D721Med (cell line): ENCODE data around the gene MAPKAP1.

Experiments
- DNase-seq: peaks from one replicate; pipeline ENCODE4 v3.0.0; 2011; ENCODE audit warnings: low spot score; ENCODE audit not compliant: insufficient read length
- FAIRE-seq: peaks from 2 replicates; lab custom pipeline; 2011; peaks lifted over from hg19 to GRCh38; lab: Jason Lieb, UNC
- TF ChIP-seq, protein P1 (sequence below): IDR thresholded peaks from 2 replicates; pipeline ENCODE4 v1.5.1; 2012; ENCODE audit warnings: mild to moderate bottlenecking, control low read depth; ENCODE audit not compliant: insufficient read depth; ENCODE audit errors: missing control alignments

The MAPKAP1 gene

DNA sequence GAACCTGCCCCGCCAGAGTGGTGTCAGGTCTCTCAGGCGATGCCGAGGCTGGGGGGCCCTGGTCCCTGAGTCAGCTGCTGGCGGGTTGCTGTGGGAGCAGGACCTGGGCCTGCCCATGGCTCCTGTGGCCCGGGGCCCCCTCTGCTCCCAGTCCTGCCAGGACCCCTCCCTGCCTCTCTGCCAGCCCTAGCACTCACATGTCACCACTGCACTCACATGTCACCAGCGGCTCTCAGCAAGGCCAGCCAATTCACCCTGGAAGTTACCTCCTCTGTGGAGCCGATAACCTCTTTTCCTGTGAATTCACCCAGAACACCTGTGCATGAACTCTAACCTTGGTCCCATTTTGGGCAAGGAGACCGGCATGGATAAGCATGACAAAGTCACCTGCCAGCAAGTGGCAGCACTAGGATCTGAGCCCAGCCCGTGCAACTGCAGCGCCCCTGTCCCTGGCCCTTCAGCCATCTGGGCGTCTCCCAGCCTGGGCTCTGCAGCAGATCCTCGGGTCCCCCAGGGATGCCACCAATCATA, 275.2 kb downstream of the MAPKAP1 start:
- TF ChIP-seq, protein P1, sequence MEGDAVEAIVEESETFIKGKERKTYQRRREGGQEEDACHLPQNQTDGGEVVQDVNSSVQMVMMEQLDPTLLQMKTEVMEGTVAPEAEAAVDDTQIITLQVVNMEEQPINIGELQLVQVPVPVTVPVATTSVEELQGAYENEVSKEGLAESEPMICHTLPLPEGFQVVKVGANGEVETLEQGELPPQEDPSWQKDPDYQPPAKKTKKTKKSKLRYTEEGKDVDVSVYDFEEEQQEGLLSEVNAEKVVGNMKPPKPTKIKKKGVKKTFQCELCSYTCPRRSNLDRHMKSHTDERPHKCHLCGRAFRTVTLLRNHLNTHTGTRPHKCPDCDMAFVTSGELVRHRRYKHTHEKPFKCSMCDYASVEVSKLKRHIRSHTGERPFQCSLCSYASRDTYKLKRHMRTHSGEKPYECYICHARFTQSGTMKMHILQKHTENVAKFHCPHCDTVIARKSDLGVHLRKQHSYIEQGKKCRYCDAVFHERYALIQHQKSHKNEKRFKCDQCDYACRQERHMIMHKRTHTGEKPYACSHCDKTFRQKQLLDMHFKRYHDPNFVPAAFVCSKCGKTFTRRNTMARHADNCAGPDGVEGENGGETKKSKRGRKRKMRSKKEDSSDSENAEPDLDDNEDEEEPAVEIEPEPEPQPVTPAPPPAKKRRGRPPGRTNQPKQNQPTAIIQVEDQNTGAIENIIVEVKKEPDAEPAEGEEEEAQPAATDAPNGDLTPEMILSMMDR = no peak
- DNase-seq = no peak
- FAIRE-seq = no peak

DNA sequence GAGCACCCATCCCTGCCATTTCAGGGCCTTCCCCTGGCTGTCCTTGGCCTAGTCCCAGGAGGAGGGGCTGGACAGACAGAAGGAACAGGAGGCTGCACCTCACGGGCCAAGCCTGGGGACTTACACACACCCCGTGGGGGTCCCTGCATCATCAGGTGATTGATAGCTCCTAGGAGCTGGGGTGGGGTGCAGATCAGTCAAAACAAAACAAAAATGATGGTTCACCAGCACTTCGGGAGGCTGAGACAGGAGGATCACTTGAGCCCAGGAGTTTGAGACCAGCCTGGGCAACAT, 276.0 kb downstream of the MAPKAP1 start:
- DNase-seq (no peak), FAIRE-seq (no peak)
- TF ChIP-seq, protein P1 = no peak

DNA sequence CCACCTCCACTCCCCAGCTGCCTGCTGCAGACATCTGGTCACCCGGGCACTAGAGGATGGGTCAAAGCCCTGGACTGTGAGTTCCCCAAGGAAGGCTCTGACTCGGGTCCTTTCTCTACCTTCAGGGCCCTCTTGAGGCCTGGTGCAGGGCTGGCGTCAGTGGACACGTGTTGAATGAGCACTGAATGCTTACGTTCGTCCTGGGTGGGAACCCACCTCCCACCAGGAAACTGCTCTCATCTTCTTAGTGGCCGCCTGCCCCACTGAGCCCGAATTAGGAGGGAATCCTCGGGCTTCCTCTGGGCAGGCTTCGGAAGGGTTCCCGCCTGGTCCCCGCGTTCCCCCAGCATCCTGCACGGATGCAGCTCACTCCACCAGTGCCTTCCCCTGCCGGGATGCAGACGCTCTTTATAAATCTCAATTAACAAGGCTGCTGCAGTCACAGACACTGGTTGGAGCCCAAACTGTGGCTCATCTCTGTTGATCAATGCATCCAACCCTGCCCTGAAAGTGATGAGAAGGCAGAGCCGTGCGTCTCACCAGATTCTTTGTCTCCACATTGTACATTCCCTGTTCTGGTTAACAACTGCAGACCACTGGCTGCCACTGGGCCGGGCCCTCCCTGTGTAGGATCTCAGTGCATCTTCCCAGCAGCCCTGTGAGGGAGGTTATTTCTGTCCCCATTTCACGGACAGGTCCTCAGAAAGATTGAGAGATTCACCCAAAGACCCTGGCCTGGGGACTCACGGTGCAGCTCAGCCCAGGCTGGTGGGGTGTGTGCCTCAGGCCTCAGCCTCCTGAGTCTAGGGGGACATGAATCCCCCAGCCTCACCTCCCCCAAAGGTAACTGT, 276.6 kb downstream of the MAPKAP1 start:
- FAIRE-seq (no peak), DNase-seq (no peak)
- TF ChIP-seq, protein P1 = no peak

DNA sequence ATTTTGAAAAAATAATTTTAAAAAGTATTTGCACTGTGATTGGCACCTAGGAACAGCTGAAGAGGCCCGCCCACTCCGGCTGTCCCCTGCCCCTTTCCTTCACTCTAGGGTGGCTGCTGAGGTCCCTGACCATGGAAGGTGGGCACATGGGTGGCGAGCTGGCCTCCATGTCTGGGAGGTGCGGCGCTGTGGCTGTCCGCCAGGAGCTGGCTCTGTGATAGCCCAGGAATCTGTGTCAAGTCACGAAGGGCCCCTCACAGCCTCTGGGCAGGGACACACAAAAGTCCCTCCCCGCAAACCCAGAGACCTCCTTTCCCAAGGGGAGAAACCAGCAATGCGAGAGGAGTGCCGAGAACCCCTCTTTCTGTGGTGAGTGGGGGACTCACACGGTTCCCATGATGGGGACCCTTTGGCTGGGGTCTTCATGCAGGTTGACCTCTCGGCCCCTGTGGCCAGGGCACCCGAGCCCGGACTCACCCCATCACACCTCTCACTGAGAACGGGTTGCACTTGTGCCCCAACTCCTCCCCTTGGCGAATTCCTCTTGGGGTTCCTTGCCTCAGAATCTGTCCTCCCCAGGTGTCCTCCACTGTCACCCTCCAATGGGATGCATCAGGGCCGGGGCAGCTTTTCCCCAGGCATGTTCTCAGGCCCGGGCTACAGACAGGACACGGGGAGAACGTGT, 277.4 kb downstream of the MAPKAP1 start:
- no peak for DNase-seq
- FAIRE-seq = no peak
- TF ChIP-seq, protein P1 = no peak

DNA sequence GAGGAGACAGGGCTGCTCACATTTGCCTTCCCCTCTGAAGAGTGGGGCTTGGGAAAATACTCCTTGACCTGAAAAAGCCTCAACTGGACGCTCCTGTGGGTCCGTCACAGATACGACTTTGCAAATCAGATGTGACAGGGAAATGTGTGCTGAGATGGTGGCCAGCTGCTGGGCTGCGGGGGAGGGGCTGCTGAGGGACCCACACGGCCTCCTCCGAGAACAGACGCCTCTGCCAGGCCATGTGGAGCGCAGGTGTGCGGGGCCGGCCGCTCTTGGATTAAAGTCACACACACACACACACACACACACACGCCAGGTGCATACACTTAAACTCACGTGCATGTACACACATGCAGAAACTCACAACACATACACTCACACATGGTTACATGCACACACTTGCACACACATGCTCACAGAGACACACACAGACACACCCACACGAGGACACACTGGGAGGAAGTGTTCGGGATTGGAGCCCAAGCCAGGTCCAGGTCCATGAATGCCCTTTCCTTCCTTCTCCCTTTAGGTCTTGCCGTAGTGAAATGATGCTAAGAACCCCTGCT, 278.0 kb downstream of the MAPKAP1 start:
- DNase-seq (no peak), FAIRE-seq (no peak)
- TF ChIP-seq, protein P1 = no peak

DNA sequence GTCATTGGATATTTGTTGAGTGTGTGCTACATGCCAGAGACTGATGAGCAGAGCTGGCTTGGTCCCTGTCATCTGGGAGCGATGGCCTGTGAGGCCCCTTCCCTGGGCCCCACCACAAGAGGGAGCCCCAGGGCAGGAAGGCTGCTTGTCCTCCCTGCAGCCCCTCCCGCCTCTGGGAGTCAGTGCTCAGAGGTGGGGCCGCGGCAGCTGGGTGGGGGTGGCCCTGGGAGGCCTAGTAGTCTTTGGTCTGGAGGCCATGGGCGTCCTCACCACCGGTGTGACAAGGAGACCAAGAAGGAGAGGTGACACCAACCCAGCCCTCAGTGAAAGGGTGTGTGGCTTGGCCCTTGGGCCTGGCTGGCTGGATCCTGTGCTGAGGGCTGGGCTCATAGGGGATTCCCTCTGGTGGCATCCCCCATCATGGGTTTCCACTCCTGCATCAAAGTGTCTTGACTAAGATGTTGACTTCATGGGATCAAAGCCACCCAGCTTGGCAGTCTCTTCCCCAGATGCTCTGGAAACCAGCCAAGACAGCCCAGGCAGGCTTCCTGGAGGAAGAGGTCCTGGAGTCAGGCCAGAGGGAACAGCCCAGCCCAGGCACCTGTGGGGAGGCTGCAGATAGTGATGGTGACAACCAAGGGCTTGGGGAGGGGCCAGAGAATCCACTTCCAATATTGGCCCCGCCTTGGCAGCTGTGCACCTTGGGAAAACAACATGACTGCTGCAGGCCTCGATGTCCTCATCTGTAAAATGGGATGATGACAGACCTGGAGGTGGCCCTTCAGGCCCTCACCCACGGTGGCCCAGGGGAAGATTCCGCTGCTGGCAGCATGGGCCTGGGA, 278.7 kb downstream of the MAPKAP1 start:
- TF ChIP-seq, protein P1 = peak; percentile 28
- DNase-seq = no peak
- FAIRE-seq = no peak
